ENCODE results near the gene PRR15L.

PRR15L gene

DNA sequence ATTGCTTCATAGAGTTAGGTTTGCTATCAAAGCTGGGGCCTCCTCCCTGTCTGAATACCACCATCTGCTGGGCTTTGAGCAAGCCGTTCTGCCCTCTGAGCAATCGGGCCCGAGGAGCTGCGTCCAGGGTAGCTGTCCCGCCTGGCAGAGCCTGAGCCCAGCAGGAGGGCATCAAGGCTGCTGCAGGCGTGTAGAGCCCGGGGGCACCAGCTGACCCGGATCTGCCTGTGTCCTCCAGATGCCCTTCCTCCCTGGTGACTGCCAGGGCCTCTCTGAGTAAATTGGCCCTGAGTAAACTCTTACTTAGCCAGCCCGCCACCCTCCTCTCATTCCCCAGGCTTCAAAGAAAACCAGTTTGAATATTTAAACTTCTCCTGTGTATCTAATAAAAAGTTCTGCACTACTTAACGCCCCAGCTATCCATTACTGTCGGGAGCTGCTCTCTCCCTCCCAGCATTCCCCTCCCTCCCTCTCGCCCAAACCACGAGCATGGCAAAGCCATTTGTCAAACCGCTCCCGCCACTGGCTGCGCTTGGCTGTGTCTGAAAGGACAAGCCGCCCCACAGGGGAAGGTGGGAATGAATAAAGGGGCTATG is 29.7 kb upstream of the PRR15L start:
- peak; percentile 52 for DNase-seq

DNA sequence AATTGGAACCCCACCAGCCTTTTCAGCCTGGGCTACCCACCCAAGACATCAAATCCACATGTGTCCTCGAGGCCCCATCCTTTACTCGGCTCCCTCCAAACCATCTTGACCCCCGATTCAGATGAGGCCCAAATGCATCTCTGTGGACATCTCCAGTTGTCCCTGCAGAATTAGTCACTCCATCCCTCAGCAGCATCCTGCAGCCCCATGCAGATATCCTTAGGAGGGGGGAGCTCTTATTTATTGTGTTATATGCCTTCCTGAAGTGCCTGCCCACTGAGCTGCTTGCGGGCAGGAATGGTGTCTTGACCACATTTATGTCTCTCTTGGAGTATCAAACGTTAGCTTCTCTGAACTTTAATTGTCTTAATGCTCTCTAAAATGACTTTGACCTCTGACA is 28.8 kb upstream of the PRR15L start:
- DNase-seq = no peak

DNA sequence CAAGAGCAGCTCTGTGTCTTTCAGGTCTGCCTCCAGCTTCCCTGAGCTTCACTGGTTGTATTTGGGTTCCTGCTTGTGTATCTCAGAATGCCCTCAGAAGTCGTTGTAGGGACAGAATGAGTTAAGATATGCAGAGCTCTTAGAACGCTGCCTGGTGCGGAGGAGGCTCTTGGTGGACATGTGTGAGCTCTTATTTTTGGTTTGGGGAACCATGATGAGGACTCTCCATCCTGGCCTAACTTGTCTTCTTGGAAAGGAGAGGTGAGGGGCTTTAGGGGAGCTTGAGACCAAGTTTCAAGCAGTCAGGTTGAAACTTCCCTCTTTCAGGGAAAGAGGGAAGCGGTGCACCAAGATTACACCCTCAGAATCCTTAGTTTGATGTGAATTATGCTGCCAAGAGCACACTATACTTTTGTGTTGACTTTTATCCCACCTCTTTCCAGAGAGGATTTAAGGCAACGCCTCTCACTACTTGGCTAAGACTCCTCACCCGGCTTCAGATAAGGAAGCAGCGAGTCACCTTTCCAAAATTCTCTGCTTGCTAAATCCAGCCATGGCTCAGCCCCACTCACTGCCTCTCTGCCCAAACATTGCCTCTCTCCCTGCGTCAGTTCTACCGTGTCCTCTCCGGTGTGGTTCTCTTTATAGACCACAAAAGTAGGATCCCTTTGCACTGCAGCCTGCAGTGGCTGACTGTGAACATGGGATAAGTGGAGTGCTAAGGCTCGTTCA is 26.0 kb upstream of the PRR15L start:
- DNase-seq = no peak

DNA sequence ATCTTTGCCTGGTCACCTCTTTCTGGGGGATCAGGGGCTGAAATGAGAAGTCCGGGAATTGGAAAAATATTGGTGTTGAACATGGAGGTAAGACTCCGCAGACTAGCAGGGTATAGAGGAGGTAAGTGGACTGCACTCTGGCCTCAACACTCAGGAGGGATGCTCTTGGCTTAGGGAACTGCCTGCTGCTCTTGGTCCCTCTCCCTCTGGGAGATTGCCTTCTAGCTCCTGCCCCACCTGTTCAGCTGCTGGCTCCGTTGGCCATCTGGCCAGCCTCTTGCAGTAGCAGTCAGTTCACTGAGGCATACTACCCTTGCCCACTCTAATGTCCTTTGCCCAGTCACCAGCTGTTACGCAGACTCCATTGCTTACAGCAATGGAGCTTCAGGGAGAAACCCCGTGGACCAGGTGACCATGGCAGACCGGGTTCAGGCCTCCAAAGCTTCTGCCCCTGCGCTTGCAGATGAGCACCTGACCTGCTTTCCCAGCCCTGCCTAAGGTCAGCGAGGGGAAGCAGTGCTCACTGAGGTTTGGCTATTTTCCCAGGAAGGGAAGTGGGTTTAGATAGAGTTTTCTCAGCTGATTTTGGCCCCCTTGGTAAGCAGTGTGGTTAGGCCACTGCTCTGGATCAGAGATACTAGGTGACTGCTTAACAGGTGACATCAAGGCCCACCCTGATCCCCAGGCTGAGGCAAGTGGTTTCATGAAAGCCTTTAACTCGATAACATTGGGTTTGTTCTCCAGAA is 25.1 kb upstream of the PRR15L start:
- no peak for DNase-seq

DNA sequence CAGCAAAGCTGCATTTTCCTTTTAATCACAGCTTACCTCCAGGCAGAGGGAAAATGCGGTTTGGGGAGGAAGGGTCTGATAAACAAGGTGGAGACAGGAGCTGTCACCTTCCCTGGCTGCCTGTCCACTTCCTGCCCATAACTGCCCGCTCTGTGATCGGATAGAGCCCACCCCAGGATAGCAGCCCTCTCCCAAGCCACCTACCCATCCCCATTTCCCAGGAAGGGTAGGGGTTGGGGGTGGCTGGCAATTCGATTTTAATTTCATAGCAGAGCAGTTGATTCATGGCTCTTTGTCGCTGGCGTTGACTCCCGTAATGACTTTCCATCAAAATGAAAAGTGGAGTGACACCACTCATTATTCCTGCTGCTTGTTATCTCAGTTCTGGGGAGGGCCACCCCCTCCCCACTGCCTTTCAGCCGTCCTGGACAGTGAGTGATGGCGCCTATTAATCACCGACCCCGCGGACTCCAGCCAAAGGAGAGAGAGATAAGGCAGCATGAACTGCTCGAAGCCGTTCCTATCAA is 24.5 kb upstream of the PRR15L start:
- DNase-seq = no peak

DNA sequence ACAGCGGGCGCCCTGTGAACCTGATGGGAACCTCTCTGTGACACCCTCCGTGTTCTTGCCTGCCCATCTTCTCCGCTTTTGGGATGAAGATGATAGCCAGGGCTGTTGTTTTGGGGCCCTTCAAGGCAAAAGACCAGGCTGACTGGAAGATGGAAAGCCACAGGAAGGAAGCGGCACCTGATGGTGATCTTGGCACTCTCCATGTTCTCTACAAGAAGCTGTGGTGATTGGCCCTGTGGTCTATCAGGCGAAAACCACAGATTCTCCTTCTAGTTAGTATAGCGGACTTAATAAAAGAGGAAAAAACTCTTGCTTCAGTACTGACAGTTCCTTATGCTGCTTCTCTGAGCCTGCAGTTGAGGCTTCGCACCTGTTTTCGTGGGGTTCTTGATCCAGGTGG is 23.8 kb upstream of the PRR15L start:
- DNase-seq = no peak

DNA sequence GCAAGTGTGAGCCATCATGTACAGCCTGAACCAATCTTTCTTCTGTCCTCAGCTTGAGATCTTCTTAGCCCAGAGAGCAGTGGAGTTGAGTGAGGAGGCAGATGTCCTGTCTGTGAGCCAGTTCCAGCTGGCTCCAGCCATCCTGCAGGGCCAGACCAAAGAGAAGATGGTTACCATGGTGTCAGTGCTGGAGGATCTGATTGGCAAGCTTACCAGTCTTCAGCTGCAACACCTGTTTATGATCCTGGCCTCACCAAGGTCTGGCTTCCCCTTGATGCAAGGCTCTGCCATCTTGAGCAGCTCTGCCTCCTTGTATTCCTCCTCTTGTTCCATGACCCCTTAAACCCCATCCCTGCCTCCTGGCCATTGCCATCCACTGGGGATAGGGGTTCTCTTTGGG is 22.9 kb upstream of the PRR15L start:
- no peak for DNase-seq

DNA sequence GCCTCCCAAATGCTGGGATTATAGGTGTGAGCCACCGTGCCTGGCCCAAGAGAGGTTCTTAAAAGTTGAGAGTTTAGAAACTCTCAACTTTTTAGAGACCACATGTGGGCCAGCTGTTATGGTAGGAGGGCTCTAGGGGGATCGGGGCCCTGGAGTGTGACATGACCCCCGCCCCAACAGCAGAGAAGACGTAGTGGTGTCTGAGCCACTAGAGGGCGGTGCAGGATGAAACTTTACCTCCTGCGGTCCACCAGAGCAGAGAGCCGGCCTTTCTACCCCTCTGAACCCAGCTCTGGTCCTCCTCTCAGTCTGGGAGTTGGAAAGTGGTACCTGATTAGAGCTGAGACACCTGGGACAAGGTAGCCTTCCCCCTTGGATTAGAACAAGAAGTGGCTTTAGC is 20.6 kb upstream of the PRR15L start:
- DNase-seq = peak; percentile 18

DNA sequence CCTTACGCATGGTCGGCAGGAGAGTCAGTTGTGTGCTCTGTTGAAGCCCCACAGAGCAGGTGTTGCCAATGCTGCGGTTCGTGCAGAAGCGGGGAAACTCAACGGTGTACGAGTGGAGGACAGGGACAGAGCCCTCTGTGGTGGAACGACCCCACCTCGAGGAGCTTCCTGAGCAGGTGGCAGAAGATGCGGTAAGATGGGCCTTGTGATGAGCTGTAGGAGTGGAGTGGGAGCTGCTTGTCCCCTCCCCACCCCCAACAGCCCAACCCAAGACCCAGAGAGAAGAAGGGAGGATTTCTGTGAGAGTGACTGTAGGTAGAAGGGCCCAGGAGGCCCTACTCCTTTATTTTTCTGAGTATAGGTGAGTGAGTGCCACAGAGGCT is 18.1 kb upstream of the PRR15L start:
- DNase-seq = no peak

DNA sequence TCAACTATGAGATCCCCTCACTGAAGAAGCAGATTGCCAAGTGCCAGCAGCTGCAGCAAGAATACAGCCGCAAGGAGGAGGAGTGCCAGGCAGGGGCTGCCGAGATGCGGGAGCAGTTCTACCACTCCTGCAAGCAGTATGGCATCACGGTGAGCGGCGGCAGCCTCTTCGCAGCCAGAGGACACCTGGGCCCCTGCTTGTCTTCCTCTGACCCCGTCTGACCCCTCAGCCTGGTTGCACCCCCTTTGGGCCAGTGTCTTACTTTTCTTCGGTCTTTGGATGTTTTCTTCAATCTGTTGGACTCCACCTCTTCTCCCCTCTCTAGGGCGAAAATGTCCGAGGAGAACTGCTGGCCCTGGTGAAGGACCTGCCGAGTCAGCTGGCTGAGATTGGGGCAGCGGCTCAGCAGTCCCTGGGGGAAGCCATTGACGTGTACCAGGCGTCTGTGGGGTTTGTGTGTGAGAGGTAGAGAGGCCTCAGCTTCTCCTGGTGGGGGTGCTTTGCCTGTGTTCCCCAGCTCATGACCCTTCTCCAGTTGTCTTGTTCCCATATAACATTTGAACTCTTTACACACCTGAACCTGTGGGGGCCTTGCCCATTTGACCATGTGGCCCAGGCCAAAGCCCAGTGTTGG is 17.6 kb upstream of the PRR15L start:
- no peak for DNase-seq

DNA sequence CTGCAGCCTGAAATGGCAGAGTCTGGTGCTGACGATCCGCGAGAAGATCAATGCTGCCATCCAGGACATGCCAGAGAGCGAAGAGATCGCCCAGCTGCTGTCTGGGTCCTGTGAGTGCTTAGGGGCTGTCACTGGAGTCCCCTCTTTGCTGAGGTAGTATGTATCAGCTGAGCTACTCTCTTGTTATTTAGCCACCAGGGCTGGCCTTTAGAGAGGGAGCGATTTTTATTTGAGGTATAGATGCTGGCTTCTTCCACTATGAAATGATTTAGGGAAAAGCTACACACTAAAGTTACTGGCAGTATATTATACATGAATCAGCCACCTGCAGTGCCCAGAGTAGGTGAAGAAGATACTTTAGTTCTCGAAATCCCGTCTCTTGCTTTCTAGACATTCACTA is 15.9 kb upstream of the PRR15L start:
- DNase-seq = no peak

DNA sequence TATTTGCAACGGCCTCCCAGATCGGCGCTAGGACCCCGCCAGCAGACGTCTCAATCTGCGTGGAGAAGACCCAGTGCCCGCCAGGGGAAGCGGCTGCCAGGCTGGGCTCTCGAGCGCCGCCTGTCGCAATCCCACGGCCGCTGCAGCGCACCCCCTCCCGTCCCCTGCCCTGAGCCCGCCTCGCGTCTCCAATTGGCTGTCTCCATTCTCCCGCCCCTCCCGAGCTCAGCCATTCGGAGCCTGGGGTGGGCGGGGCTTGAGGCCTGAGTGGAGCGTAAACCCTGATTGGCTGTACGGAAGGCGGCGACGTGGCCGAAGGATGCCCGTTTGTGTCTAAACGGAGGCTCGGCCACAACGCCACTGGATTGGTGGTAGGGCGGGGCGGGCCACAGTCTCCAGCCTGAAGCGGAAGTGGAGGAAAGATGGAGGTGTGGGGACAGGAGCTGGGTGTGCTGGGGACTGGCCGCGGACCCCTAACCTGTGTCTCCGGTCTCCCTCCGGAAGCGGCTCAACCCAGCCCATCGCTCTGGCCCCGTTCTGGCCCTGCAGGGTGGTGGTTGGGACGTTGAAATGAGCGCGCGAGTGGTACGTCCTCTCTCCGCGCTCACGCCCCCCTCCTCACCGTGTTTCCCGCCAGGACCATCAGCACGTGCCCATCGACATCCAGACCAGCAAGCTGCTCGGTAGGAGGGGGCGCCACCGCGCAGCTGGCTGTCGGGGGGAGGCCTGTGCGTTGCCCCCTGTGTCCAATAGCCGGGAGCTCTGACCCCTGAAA is 13.2 kb upstream of the PRR15L start, which contains the start of gene CDK5RAP3:
Gene CDK5RAP3, plus strand, starts transcription at position 389 of the 775 bp plus-strand sequence. Its CDS starts 34 bp downstream, at position 423.
- peak; percentile 99 for DNase-seq

DNA sequence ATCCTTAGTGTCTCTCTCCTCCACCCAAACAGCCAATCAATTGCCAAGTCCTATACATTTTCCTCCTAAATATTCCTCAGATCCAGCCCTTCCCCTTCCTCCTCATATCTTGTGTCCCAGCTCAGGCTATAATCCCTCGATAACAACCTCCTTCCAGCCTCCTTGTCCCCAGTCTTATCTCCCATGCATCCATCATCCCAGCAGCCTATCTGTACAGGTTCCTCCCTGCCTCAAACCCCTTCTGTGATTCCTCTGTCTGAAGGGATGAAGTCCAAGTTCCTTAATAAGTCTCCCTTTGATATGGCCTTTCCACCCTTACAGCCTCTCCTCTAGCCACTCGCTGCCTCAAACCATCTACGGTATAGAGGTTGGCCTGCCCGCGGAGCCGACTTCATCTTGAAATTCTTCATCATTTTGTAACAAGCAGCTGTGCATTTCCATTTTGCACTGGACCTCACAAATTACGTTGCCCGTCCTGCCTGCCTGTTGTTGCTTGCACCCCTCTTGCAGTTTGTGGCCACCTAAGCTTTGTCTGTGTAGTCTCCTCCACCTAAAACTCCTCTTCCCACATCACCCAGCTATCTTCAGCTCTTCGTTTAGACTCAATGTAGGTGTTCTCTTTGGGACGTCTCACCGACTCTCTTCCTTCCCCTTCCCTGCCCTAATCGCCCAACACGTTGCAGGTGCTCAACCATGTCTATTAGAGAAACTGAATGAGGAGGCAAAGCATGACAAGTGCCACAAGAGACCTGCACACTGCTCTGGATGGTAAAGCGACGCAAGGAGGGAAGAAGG is 12.4 kb upstream of the PRR15L start:
- DNase-seq = no peak

DNA sequence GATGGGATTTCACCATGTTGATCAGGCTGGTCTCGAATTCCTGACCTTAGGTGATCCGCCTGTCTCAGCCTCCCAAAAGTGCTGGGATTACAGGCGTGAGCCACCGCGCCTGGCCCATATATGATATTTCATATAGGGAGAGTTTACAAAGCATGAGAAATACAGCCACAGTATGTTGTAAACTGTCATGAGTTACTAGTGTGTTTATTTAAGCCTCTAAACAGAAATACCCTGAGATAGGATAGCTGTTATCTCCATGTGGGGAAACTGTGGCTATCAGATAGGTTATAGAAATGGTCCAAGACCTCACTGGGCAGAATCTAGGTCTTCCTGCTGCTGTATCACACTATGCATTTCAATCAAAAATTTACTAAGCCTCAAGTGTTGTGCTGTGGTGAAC is 11.2 kb upstream of the PRR15L start:
- DNase-seq = no peak

DNA sequence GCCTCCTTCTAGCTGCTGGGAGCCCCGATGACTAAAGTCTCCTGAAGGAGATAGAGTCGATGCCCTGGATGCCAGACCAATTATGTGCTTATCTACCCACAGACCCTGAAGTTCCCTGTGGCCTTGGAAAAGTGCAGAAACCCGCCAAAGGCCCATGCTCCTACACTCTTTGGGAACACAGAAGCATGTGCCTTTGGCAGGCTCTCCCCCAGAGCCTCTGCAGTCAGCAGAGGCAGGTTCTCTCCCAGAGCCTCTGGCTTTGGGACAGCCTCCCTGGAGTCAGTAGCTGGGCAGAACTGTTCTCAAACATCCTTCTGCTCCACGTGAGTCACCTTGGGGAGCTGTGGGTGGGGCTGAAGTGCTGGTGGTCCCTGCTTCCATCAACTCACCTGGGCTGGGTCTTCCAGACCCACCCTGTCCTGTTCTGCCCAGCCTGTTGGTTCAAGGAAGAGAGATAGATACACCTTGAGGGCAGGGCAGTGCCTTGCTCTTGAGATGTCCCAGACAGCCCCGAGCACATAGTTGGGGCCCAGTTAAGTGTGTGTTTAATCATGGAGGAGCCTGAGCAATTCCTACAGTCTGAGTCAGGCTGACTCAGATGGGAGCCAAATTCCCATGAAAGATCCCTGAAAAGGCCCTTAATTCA is 10.0 kb upstream of the PRR15L start:
- no peak for DNase-seq

DNA sequence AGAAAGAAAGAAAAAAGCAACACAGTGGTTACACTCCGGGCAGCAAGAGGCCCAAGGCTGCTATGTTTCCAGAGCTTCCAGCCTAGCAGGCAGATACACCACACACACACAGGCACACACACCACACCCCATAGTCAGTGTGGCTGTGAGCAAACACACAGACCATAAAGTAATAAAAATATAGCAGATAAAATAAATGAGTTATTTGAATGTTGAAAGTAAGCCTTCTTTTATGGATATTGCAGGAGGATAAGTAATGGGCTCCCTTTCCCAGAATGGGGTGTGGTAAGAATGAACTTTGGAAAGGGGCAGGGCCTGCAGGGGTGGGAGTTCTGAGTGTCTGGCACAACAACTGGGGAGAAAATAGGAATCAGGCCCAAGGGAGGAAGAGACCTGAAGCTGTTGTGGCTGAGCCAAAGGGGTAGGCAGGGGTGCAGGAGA is 8.4 kb upstream of the PRR15L start:
- DNase-seq = no peak

DNA sequence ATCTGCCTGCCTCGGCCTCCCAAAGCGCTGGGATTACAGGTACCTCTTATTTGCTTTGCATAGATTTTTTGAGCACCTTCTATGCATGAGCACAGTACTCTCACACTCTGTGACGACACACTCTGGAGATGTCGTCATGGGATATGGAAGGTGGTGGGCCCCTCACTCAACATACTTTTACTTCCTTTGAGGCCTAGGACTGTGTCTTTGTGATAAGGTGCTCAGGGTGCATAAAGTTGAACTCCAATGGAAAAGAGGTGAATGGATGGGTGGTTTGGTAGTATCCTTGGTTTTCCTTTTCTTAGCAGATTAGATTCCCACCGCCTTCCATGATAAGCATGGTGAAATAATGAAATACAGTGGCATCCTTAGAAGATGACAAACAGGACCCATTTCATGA is 7.2 kb upstream of the PRR15L start:
- no peak for DNase-seq

DNA sequence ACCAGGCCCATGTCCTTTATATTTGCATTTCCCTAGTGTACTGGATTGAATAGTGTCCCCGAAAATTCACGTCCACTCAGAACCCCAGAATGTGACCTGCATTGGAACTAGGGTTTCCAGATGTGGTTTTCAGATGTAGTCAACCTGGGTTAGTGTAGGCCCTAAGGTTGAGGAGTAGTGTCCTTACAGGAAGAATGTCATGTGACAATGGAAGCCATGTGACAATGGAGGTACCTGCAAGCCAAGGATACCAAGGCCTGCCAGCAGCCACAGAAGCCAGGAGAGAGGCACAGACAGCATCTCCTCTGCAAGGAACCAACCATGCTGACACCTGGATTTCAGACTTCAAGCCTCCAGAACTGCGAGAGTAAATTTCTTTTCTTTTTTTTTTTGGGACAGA is 5.2 kb upstream of the PRR15L start:
- DNase-seq = no peak

DNA sequence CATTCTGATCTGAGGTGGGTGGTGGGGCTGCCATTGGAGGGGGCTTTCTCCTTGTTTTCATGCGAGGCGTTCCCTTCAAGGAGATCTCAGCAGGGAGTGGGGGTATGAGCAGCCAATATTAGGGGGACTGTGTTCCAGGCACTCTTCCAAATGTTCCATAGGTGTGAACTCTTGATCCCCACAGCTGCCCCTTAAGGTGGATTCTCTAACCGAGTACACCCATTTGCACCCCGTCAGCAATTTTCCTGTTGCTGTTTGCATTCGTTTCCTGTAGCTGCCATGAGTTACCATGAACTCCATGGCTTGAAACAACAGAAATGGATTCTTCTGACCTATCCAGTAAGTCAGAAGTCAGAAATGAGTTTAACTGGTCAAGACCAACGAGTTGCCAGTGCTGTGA is 3.7 kb upstream of the PRR15L start:
- DNase-seq = no peak

DNA sequence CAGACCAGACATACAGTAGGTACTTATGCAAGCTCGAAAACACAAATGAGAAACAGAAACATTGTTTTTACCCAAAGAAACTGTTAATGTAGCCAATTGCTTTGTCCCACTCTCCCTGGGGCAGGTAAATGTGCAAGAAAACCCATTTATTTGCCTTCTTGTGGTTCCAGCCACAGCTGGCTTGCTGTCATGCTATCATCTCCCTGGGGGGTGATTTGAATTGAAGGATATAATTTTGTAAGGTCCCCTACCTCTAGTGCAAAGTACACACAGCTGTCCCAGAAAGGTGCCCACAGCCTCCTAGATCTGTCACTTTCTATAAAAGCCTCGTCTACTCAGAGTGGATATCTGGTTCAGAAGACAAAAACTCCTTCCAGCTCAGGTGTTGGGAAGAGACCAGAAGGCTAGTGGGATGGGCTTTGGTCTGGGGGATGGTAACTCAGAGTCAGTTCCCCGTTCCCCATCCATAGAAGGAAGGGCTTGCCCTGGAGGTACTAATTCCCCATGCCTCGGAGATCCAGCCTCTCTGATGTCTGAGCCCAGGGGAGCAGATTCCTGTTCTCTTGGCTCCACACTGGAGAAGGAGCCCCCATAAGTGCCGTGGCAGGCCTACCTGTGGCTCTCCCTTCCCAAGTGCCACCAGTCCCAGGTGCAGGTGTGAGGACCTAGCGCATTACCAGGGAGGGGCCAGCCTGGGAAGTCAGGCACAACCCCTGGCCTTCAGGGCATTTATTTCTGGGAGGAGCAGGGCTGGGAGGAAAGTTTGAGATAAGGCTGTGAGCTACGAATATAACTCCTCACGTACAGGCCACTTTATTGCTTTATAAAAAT is 2.4 kb upstream of the PRR15L start:
- peak; percentile 64 for DNase-seq

Data from DMS79 treated with DMSO at 0.1 percent for 48 hours (cell line).